Stomach smooth muscle (tissue), 2 donors: Measurements from ENCODE around the gene TMEM141.

Source experiments
- H3K27ac ChIP-seq: one replicate; pipeline ENCODE4 v1.7.0; 2013; ENCODE audit warnings: mild to moderate bottlenecking, low read length, inconsistent platforms
- H3K27me3 ChIP-seq, 2 donors: one replicate each; pipeline ENCODE4 v1.7.0; 2013; ENCODE audit warnings: low read length in 2 of 2; ENCODE audit not compliant: insufficient read depth in 2 of 2, control insufficient read depth in 1 of 2
- H3K36me3 ChIP-seq, 2 donors: one replicate each; pipeline ENCODE4 v1.7.0; 2013; ENCODE audit warnings: low read length in 2 of 2; ENCODE audit not compliant: control insufficient read depth in 2 of 2, insufficient read depth in 2 of 2
- H3K4me1 ChIP-seq: one replicate; pipeline ENCODE4 v1.7.0; 2013; ENCODE audit warnings: low read length; ENCODE audit not compliant: control insufficient read depth, insufficient read depth
- H3K4me3 ChIP-seq, 2 donors: one replicate each; pipeline ENCODE4 v1.7.0; 2013; ENCODE audit warnings: low read length in 2 of 2
- H3K9ac ChIP-seq, 2 donors: one replicate each; pipeline ENCODE4 v1.7.0; 2013; ENCODE audit warnings: low read length in 2 of 2, mild to moderate bottlenecking in 1 of 2
- H3K9me3 ChIP-seq, 2 donors: one replicate each; pipeline ENCODE4 v1.7.0; 2013; ENCODE audit warnings: low read length in 2 of 2; ENCODE audit not compliant: control insufficient read depth in 2 of 2
- donor health status: healthy.
- donor health status: Pancreatic carcinoma.

The TMEM141 gene

DNA sequence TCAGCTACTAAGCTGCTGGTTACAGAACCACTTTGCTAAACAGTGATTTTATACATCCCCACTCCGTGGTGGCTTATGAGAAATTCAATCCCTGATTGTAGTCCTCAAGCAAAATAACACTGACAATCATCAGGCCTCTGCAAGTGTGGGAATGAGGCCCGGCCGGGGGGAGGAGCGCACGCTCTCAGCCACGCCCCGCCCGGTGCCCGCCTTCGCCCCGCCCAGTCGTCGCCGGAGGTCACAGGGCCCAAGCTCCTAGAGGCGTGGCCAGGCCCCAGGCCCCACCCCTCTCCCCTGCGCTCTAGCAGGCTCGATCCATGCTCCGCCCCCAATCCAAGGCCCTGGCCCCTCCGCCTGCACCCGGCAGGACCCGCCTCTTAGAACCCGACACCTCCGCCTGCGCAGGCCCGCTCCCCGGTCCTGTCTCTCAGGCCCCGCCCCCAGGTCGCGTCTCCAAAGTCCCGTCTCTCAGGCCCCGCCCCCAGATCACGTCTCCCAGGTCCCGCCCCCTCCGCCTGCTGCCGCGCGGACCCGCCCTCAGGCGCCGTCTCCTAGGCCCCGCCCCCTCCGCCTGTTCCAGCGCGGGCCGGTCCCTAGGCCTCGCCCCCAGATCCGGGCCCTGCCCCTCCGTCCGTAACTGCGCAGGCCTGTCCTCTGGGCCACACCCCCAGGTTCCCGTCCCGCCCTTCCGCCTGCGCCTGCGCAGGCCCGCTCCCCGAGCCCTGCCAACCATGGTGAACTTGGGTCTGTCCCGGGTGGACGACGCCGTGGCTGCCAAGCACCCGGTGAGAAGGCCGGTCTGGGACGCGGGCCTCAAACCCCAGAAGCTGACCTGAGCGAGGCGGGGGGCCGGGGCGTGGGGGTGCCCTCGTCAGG lies at the start of gene TMEM141:
Gene TMEM141 (plus strand): TSS at position 705 of the 876 bp plus-strand sequence. CDS start 27 bp downstream, at position 732.
- peak within 1 kb of the TSS; percentile 76 for H3K27ac ChIP-seq
- no peaks in the 10 kb centered on the region for H3K9me3 ChIP-seq
- H3K9ac ChIP-seq, result peak within 1 kb of the TSS; percentile 80 to 83
- no peaks in the 10 kb centered on the region for H3K27me3 ChIP-seq
- H3K36me3 ChIP-seq, result no peaks in the 10 kb centered on the region
- H3K4me1 ChIP-seq, result peaks cover 21% of the 10 kb centered on the region
- H3K4me3 ChIP-seq, result peak within 1 kb of the TSS; percentile 88 to 90

DNA sequence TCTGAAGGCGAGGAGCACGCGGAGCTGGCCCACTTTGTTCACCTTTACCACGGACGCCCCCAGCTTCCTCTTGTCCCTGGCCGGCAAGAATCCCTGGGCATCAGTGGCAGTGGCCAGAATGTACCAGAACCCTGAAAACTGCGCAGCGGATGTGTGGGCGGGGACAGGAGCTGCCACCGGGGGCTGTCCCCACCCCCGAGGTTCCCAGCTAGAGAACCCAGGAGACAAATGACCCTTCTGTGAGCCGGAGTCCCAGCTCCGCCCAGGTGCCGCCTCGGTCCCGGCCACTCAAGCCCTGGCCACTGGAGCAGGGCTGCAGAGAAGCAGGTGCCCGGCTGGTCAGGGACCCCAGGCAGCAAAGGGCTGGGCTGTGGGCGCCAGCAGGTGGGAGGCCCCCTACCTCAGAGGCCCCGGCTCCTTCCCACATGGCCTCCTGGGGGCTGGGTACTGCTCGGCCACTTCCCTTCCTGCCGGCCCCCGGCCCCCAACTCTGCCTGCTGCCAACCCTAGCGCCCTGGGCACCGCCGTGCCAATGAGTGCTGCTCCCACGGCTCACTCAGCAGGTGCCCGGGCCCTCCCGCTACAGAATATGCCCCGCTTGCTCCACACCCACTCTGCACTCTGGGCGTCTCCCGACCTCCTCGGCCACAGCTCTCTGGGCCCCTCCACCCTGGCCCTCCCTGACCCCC lies 49.1 kb upstream of the TMEM141 start:
- peaks cover 2% of the 10 kb centered on the region for H3K4me1 ChIP-seq
- H3K9me3 ChIP-seq, result no peaks in the 10 kb centered on the region
- no peak overlapping the region for H3K9ac ChIP-seq
- H3K4me3 ChIP-seq, result no peak overlapping the region
- no peak overlapping the region for H3K27ac ChIP-seq
- no peaks in the 10 kb centered on the region for H3K36me3 ChIP-seq
- peaks cover 27 to 30% of the 10 kb centered on the region in 2 donors for H3K27me3 ChIP-seq

DNA sequence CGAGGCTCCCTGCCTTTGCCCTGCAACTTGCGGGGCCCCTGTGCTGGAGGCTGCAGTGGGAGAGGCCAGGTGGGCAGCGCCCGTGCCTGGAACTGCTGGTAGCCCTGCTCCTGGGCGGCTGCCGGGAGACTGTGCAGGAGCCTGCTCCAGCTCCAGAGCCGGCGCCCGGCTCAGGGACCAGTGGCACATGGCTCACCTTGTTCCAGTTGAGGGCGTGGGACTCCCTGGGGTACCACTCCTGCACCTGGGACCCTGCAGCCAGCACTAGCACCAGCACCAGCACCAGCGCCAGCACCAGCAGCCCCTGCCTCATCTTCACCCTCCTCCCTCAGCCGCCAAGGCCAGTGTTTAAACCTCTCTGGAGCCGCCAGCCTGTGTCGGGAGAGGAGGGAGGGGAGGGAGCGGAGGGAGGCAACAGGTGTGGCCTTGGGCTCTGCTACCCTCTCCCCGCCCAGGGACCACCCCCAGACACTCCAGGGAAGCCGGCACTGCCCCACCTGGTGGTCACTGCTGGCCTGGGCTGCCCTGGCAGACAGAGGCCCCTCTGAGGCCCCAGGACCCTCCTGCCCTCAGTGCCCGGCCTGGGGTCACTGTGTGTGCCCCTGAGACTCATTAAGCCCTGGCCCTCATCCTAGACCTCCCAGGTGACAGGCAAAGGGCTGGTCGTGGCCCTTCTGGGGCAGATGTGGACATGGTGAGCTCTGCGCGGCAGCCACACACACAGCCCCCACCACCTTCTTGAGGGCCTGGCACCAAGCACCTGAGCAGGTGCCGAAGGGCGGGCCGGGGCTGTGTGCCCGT lies 48.4 kb upstream of the TMEM141 start, which contains the start of gene LCN10:
Gene LCN10 (minus strand): TSS at position 350 of the 801 bp plus-strand sequence. CDS start 37 bp downstream, at position 313.
- H3K9me3 ChIP-seq, result no peaks in the 10 kb centered on the region
- H3K4me3 ChIP-seq, result no peak within 1 kb of the TSS
- H3K36me3 ChIP-seq, result no peaks in the 10 kb centered on the region
- peaks cover 2% of the 10 kb centered on the region for H3K4me1 ChIP-seq
- no peak within 1 kb of the TSS for H3K27ac ChIP-seq
- no peak within 1 kb of the TSS for H3K9ac ChIP-seq
- H3K27me3 ChIP-seq, result peaks cover 27 to 30% of the 10 kb centered on the region in 2 donors

DNA sequence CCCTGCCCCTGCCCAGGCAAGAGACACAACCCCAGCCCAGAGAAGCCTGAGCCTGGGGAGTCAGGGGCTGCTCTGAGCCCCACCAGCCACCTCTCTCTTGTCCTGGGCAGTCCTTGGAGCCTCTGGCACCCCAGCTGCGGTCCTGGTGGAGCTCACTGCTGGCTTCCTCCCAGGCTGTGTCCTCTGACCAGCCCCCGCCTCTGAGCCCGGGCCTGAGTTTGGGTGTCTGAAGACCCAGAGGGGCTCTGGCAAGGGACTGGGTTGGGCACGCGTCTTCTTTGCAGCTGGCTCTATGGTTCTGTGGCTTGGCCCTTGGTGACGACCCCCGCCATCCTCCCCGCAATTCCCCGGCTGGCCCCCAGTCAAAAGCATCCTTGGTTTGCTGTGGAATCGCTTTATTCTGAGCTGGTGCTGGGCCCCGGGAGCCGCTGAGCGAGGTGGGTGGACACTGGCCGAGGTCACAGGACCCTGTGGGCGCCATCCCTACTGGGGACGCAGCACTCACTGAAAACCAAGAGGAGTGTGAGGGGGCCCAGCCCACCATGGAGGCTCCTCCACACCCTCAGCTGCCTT lies 47.4 kb upstream of the TMEM141 start:
- H3K9me3 ChIP-seq, result no peaks in the 10 kb centered on the region
- peaks cover 2% of the 10 kb centered on the region for H3K4me1 ChIP-seq
- no peak overlapping the region for H3K4me3 ChIP-seq
- peaks cover 30 to 32% of the 10 kb centered on the region in 2 donors for H3K27me3 ChIP-seq
- no peaks in the 10 kb centered on the region for H3K36me3 ChIP-seq
- no peak overlapping the region for H3K9ac ChIP-seq
- H3K27ac ChIP-seq, result no peak overlapping the region

DNA sequence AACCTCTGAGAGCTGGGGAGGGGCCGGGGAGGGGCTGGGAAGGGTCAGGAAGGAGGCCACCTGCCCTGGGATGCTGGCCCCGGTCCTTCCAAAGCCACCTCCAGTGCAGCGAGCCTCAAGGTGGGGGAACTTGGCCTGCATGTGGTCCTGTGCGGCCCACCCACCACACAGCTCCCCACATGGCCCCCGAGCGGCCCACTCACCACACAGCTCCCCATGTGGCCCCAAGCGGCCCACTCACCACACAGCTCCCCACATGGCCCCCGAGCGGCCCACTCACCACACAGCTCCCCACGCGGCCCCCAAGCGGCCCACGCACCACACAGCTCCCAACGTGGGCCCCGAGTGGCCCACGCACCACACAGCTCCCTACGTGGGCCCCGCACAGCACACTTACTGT lies 46.4 kb upstream of the TMEM141 start:
- Histone ChIP-seq H3K27me3 (peaks cover 30 to 32% of the 10 kb centered on the region in 2 donors), H3K9ac (no peak overlapping the region), H3K4me1 (peaks cover 2% of the 10 kb centered on the region), H3K9me3 (no peaks in the 10 kb centered on the region), H3K36me3 (no peaks in the 10 kb centered on the region), H3K27ac (no peak overlapping the region), H3K4me3 (no peak overlapping the region)

DNA sequence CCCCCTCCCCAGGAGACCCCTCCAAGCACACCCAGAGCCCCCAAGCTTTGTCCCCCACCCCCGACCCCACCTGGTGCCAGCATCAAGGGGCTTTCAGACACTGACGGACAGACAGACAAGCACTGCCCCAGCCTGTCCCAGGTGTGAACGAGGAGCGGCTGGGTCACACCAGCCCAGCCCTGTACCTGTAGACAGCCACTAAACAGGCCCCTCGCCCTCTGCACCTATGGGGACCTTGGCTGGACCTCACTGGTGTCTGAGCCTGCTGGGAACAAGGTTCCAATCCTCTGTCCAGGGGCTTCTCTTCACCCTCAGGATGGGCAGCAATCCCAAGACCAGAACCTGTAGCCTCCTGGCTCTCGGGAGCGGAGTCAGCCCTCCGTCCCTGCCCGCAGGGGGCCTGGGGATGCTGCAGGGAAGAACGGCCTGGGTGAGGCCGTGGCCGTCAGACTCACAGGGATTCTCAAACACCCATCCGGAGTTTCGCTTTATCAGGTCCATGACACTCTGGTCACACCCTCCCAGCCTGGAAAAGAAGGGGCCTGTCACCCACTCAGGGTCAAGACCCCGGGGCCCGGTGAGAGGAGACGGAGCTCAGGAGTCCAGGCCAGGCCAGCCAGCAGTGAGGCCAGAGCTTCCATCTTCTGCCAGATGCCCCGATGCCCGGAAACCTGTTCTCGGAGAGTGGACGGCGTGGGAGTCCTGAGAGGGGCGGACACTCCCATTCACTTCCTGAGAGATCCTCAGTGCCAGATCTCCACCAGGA lies 45.6 kb upstream of the TMEM141 start:
- H3K4me1 ChIP-seq, result peaks cover 2% of the 10 kb centered on the region
- H3K4me3 ChIP-seq, result no peak overlapping the region
- H3K9ac ChIP-seq, result no peak overlapping the region
- H3K27ac ChIP-seq, result no peak overlapping the region
- H3K27me3 ChIP-seq, result peaks cover 29 to 30% of the 10 kb centered on the region in 2 donors
- H3K36me3 ChIP-seq, result no peaks in the 10 kb centered on the region
- no peaks in the 10 kb centered on the region for H3K9me3 ChIP-seq

DNA sequence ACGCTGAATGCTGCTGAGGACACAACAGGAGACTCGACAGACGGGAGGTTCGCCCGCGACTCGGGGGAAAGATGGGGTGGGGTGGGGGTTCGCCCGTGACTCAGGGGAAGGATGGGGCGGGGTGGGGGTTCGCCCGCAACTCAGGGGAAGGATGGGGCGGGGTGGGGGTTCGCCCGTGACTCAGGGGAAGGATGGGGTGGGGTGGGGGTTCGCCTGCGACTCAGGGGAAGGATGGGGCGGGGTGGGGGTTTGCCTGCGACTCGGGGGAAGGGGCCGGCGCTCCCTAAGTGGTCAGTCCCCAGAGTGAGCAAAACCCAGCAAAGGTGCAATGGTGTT lies 45.0 kb upstream of the TMEM141 start:
- no peak overlapping the region for H3K27ac ChIP-seq
- H3K4me3 ChIP-seq, result no peak overlapping the region
- H3K9me3 ChIP-seq, result no peaks in the 10 kb centered on the region
- peaks cover 2% of the 10 kb centered on the region for H3K4me1 ChIP-seq
- H3K27me3 ChIP-seq, result peaks cover 24 to 26% of the 10 kb centered on the region in 2 donors
- H3K36me3 ChIP-seq, result no peaks in the 10 kb centered on the region
- H3K9ac ChIP-seq, result no peak overlapping the region

DNA sequence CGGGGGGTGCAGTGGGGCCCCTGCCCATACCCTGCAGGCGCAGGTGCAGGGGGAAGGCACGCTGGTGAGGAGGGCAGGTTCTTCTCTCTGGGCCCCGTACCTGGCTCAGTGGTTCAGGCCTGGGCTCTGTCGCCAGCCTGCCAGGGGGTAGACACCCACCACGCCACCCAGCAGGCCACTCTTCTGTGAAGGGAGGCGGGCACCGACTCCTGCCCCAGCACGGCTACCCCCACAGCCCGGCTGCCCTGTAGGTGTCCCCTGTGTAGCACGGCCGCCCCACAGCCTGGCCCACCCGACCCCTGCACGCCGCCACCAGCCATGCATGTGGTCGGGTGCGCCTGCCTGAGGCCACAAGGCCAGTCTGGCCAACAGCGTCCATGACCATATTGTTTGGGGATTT lies 44.5 kb upstream of the TMEM141 start:
- H3K27ac ChIP-seq, result no peak overlapping the region
- no peaks in the 10 kb centered on the region for H3K9me3 ChIP-seq
- peaks cover 19 to 24% of the 10 kb centered on the region in 2 donors for H3K27me3 ChIP-seq
- no peaks in the 10 kb centered on the region for H3K36me3 ChIP-seq
- no peak overlapping the region for H3K9ac ChIP-seq
- no peaks in the 10 kb centered on the region for H3K4me1 ChIP-seq
- H3K4me3 ChIP-seq, result no peak overlapping the region

DNA sequence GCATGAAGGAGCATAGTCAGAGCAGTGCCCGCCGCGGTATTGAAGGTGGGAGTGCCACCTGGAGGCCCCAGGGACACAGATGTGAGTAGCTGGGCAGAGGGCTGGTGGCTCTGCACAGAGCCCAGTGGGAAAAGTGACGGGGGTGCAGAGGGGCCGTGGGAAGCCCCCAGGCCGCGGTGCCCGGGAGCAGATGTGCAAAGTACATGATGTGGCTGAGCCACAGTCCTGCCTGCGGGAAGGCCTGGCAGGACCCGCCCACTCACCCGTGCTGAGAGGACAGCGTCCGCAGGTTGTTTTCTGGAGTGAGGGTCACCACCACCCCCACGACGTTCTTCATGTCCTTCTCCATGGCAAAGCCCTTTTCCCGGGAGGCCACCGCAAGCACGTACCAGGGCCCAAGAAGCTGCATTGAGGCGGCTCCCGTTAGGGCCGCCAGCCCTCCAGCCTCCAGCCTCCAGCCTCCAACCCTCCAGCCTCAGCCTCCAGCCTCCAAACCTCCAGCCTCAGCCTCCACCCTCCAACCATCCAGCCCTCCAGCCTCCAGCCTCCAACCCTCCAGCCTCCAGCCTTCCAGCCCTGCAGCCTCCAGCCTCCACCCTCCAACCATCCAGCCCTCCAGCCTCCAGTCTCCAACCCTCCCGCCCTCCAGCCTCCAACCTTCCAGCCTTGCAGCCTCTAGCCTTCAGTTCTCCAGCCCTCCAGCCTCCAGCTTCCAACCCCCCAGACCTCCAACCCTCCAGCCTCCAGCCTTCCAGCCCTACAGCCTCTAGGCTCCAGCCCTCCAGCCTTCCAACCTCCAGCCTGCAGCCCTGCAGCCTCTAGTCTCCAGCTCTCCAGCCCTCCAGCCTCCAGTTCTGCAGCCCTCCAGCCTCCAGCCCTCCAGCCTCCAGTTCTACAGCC lies 43.7 kb upstream of the TMEM141 start:
- H3K4me1 ChIP-seq, result no peaks in the 10 kb centered on the region
- H3K27ac ChIP-seq, result no peak overlapping the region
- no peaks in the 10 kb centered on the region for H3K36me3 ChIP-seq
- peaks cover 11 to 18% of the 10 kb centered on the region in 2 donors for H3K27me3 ChIP-seq
- H3K4me3 ChIP-seq, result no peak overlapping the region
- no peak overlapping the region for H3K9ac ChIP-seq
- H3K9me3 ChIP-seq, result no peaks in the 10 kb centered on the region
